Parathyroid adenoma (tissue), 2 donors: ENCODE data around the gene SH3RF2.
"Not testable (repeated sequence)": the region's sequence is repeated elsewhere in the genome, so short reads cannot be mapped to it uniquely, and the experiment has no call there.

Experiments
- H2AFZ ChIP-seq: fragments of 300-600 bp; sonication (generic); one replicate; pipeline ENCODE4 v1.7.0; 2017; ENCODE audit warnings: antibody characterized with exemption, mild to moderate bottlenecking
- H3K27ac ChIP-seq: fragments of 300-600 bp; sonication (generic); one replicate; pipeline ENCODE4 v1.7.0; 2017
- H3K27me3 ChIP-seq: fragments of 300-600 bp; sonication (generic); one replicate; pipeline ENCODE4 v1.7.0; 2017; ENCODE audit warnings: low read length; ENCODE audit not compliant: control insufficient read depth, insufficient read depth
- H3K36me3 ChIP-seq: fragments of 300-600 bp; sonication (generic); one replicate; pipeline ENCODE4 v1.7.0; 2017; ENCODE audit warnings: low read length; ENCODE audit not compliant: control insufficient read depth, insufficient read depth
- H3K4me1 ChIP-seq: fragments of 300-600 bp; sonication (generic); one replicate; pipeline ENCODE4 v1.7.0; 2017; ENCODE audit warnings: control low read depth
- H3K4me2 ChIP-seq: fragments of 300-600 bp; sonication (generic); one replicate; pipeline ENCODE4 v1.7.0; 2017; ENCODE audit warnings: low read length
- H3K4me3 ChIP-seq: fragments of 300-600 bp; sonication (generic); one replicate; pipeline ENCODE4 v1.7.0; 2017; ENCODE audit warnings: low read depth, low read length
- H3K79me2 ChIP-seq: fragments of 300-600 bp; sonication (generic); one replicate; pipeline ENCODE4 v1.7.0; 2017; ENCODE audit warnings: control low read depth
- H3K9ac ChIP-seq: fragments of 300-600 bp; sonication (generic); one replicate; pipeline ENCODE4 v1.7.0; 2017; ENCODE audit warnings: mild to moderate bottlenecking
- H3K9me3 ChIP-seq: fragments of 300-600 bp; sonication (generic); one replicate; pipeline ENCODE4 v1.7.0; 2017; ENCODE audit warnings: low read length; ENCODE audit not compliant: control insufficient read depth
- CTCF ChIP-seq: fragments of 300-600 bp; sonication (generic); IDR thresholded peaks from one replicate; pipeline ENCODE4 v1.7.0; 2017; ENCODE audit warnings: antibody characterized with exemption, mild to moderate bottlenecking
- donor health status: primary hyperparathyroidism.

SH3RF2 gene

DNA sequence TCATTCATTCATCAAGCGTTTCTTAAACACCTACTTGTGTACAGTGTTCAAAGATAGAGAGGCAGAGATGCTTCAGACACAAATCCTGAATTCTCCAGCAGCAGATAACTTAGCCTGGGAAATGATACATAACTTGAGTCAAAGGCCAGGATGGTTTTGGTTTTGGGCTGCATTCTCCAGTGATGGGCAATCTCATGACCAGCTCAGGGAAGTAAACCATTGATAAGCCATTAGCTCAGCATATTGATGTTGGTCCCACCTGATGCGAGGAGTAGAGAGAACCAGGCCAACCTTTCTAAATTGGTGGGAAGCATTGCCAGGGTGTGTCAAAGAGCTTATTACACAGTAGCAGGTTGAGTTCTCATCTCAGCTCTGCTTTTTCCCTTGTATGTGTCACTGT lies 53.0 kb downstream of the SH3RF2 start:
- Histone ChIP-seq H3K36me3 (no peaks in the 10 kb centered on the region), H3K27ac (no peak overlapping the region), H3K4me3 (no peak overlapping the region), H3K79me2 (no peaks in the 10 kb centered on the region), H3K9me3 (no peaks in the 10 kb centered on the region), H3K4me1 (no peaks in the 10 kb centered on the region), H3K9ac (no peak overlapping the region), H3K4me2 (no peak overlapping the region), H2AFZ (no peak overlapping the region), H3K27me3 (no peaks in the 10 kb centered on the region)
- TF ChIP-seq CTCF: no peak

- Histone ChIP-seq H3K79me2 (no peaks in the 10 kb centered on the region), H3K27ac (no peak overlapping the region), H3K4me2 (no peak overlapping the region), H3K9ac (no peak overlapping the region), H3K27me3 (no peaks in the 10 kb centered on the region), H3K4me1 (no peaks in the 10 kb centered on the region), H2AFZ (no peak overlapping the region), H3K4me3 (no peak overlapping the region), H3K9me3 (no peaks in the 10 kb centered on the region), H3K36me3 (no peaks in the 10 kb centered on the region)
- TF ChIP-seq CTCF: no peak
Measured at GRCh38 chr5:145990170-145990569, 53.8 kb downstream of the SH3RF2 start.

DNA sequence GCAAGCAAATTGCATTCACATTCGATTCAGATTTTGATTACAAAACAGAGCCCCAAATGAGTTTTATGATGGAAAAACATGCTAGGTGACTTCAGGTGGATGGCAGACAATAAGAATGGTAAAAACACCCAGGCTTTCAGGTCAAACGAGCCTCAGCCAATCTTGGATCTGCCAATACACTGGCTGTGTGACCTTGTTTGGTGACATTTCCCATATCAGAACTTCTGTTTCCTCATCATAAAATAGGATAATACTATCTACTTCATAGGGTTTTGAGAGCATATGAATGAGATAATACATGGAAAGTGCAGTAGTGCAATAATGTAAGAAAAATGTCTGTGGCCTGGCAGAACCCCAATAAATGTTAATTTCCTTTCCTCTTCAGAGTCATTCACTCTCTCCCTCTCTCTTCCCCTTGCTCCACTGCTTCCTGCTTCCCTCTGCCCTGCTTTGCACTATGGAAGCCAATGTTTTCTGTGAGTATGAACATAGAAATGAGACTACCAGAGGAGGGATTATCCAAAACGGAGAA lies 54.7 kb downstream of the SH3RF2 start:
- H3K4me3 ChIP-seq: no peak overlapping the region
- no peaks in the 10 kb centered on the region for H3K79me2 ChIP-seq
- no peaks in the 10 kb centered on the region for H3K36me3 ChIP-seq
- TF ChIP-seq CTCF: no peak
- H3K9me3 ChIP-seq: no peaks in the 10 kb centered on the region
- H3K27me3 ChIP-seq: no peaks in the 10 kb centered on the region
- no peak overlapping the region for H3K4me2 ChIP-seq
- H2AFZ ChIP-seq: no peak overlapping the region
- no peaks in the 10 kb centered on the region for H3K4me1 ChIP-seq
- no peak overlapping the region for H3K27ac ChIP-seq
- H3K9ac ChIP-seq: no peak overlapping the region

GRCh38 chr5:145993538-145993937 lies 57.2 kb downstream of the SH3RF2 start:
- not testable (repeated sequence) for H3K9me3 ChIP-seq, H3K36me3 ChIP-seq, H3K4me3 ChIP-seq, H2AFZ ChIP-seq, H3K27ac ChIP-seq, H3K4me2 ChIP-seq, H3K4me1 ChIP-seq, H3K9ac ChIP-seq, H3K27me3 ChIP-seq, H3K79me2 ChIP-seq

GRCh38 chr5:145996135-145996534 lies 59.8 kb downstream of the SH3RF2 start:
- Histone ChIP-seq H3K79me2 (no peaks in the 10 kb centered on the region), H3K27ac (no peak overlapping the region), H3K4me2 (no peak overlapping the region), H3K36me3 (no peaks in the 10 kb centered on the region), H3K9ac (no peak overlapping the region), H3K9me3 (no peaks in the 10 kb centered on the region), H2AFZ (no peak overlapping the region), H3K4me3 (no peak overlapping the region), H3K27me3 (no peaks in the 10 kb centered on the region), H3K4me1 (no peaks in the 10 kb centered on the region)
- no peak for TF ChIP-seq CTCF
